Lung microvascular endothelial cell (primary cell): ENCODE measurements around the gene DMRTC2. TPM values are rescaled to one million over a fixed set of nuclear protein-coding genes. Genes with fewer than 3 reads are reported as not detected.

ENCODE experiments used
- DNase-seq, 2 donors: peaks; one replicate each; pipeline versions ENCODE4 v3.0.0 to v3.0.0-alpha.2; 2010; ENCODE audit warnings: low read depth in 2 of 2
- total RNA-seq: library from RNA; depleted of rRNA; stranded (reverse); fragments of >200 nt; gene quantifications from 2 replicates; pipeline ENCODE4 v1.2.1, GENCODE V29; 2014

DMRTC2 gene
- total RNA-seq: not detected in 2 replicates

DNA sequence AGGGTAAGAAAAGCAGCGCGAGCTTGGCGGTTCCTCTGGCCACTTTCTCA lies at the start of gene DMRTC2:
TSS of gene DMRTC2 (plus strand) at position 42 of the 50 bp plus-strand sequence. CDS start 2,387 bp downstream, outside the sequence.
- no peak for DNase-seq

DNA sequence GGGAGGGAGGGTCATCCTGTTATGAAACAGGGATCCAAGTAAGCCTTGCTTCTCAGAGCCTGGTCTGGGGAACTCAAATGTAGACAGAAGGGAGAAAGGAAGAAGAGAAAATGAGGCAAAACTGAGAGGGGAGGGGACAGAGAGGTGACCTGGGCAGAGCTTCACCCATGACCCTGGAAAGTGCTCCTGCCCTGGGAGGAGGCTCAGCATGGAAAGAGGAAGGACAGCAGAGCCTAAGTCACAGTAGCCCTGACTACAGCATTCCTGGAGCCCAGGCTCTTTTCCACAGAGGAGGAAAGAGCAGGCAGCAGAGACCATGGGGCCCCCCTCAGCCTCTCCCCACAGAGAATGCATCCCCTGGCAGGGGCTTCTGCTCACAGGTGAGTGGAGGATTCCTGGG lies 48.5 kb upstream of the DMRTC2 start, which contains the start of gene CEACAM3:
TSS of gene CEACAM3 (plus strand) at position 226 of the 400 bp plus-strand sequence. CDS start at position 317, 91 bp downstream.
- no peak for DNase-seq

DNA sequence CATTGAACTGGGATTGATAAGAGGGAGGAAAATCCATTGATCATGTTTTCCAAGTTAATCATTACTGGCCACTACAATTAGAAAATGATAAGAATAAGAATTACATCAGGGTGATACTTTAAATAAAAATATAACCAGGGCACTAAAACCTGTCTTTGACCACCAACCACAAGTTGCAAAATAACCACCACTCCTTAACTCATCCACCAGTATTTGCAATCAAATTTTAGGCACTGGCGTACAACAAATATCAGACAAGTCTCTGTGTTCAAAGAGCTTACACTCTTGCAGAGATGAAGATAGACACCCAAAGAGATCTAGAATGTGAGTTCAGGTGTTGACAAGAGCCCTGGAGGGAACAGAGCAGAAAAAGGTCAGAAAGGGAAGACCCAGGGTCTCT lies 47.9 kb upstream of the DMRTC2 start:
- no peak for DNase-seq

DNA sequence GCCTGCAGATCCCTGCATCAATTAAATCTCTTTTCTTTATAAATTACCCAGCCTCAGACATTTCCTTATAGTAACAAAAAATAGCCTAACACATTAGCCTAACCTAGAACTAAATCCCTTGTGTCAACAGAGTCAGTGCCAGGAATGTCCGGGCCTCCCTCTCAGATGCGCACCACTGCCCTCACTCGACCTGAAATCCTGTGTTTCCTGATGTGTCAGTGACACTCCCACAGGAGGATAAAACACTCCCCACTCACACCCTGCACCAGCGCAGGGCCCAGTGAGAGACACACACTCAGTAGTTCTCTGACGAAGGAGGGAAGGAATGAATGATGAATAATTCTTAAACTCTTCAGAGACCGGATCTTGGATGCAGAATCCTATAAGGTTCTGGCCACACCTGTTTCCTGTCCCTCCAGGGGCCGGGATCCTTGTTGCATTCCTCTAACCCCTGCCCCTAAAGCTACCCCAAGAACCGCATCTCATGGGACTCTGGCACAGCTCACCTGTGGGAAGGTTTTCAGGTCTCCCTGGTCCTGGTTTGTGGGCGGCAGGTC lies 45.3 kb upstream of the DMRTC2 start:
- DNase-seq: no peak

DNA sequence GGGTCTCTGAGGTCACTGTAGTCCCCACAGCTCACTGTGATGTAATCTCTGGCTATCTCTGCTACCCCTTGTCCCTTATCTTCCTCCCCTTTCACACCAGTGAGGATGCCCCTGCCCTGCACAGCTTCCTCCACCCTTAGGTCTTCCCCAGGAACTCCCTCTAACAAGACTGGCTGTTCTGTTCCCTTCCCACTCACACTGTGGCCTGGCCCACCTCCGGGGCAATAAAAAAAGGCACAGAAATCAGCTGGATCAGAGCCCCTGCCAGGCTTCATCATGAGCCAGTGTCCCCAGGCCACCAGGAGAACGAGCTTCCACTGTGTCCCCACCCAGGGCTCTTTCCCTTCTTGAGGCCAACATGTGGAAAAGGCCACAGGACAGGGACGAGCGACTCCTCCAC lies 43.8 kb upstream of the DMRTC2 start:
- DNase-seq: no peak

DNA sequence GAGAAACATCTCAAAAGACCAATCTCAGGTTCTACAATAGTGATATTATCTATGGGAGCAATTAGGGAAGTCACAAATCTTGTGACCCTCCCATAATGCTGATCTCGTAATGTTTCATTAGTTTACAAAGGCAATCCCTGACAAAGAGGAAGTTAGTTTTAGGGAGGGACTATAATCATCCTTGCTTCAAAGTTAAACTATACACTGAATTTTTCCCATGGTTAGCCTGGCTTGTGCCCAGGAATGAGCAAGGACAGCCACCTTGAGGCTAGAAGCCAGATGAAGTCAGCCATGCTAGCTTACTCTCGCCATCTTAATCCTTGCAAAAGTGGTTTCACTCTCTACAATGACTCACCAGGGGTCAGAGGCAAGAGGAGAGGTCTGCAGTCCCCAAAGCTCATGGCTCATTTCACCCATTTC lies 43.0 kb upstream of the DMRTC2 start:
- DNase-seq: no peak

DNA sequence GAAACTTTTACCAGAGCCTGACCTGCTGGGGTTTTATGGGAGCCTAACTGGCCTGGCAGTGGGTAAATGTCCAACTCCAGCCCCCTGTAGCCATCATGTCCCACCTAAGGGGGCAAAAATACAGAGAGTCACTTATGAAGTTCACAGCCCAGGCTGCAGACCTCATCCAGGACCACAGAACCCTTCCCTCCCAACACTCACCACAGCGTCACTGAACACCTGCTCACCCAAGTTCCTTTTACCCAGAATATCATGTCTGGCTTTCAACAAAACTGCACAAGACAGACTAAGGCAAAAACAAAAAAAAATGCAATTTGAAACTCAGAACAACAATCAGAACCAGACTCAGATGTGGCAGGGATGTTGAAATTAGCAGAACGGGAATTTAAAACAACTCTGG lies 42.1 kb upstream of the DMRTC2 start:
- no peak for DNase-seq

DNA sequence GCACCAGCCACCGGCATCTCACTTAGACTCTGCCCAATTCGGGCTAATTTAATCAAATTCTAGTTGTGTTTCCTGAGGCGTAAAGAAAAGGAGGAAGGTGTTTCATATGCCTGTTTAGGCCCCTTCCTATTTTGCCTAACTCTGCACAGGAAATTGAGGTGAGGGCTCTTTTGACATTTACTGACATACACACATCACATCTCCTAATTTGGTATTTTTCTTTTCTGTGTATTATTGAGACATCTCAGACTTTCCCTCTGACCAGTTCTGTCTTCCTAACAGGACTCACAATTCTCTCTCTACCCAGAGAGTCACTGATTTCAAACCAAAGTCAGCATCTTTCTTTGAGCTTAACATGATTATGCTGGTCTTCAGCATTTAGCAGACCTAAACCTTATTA lies 40.5 kb upstream of the DMRTC2 start:
- no peak for DNase-seq

DNA sequence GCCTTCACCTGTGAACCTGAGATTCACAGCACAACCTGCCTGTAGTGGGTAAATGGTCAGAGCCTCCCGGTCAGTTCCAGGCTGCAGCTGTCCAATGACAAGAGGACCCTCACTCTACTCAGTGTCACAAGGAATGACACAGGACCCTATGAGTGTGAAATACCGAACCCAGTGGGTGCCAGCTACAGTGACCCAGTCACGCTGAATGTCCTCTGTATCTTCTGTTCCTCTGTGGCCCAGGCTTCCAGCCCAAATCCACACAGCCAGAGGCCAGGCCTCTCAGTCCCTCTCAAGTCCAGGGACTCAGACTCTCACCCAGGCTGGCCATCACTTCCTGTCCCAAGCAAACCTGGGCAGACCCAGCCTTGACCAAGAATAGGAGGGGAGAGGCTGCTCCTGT lies 37.7 kb upstream of the DMRTC2 start:
- no peak for DNase-seq

DNA sequence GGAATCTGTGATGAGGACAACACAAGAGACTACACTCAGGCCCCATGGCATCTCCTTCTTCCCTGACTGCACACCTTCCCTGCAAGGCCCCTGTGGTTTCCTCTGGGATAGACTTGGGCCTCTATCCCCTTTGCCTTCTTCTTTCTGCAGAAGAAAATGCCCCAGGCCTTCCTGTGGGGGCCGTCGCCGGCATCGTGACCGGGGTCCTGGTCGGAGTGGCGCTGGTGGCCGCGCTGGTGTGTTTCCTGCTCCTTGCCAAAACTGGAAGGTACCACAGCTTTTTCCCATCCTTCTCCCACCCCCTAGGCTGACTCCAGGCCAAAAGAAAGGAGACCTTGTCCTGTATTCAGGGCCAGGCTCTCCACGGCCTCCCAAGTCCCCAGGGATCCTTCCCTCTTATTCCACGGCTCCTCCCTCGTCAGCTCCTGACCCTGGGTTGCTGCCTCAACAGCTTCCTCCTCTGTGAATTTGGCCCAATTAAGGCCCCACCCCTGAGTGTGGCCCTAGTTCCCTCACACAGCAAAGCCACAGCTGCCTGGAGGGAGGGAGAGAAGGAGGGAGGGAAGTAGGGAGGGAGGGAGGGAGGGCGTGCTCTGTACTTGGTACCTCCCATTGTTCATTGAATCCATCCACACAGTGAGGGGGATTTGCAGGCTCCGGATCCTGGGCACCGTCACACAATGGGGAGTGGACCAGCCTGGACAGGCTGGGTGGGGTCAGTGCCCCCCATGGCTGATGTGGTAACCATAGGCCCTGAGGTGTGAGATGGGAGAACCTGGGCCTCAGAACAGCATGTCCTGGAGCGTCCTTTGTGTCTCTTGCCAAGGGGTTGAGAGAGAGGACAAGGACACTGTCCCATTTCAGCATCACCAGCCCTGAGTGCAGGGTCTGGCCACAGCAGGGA lies 35.9 kb upstream of the DMRTC2 start:
- DNase-seq: no peak

DNA sequence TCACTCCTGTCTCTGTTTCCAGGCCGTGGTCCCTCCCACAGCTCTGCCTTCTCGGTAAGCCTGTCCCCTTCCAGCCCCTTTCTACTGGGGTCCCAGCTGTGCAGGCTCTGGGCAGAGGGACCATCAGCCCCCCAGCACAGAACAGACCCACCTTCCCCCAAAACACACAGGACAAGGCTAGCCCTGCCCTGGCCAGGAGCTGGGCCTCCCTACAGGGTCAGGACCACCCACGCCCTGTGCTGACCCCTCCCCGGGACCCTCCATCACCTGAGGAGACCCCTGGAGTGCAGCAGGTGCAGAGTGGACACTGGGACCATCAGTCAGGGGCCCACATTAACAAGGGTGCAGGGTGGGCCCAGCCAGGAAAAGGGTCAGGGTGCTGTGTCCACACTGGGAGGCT lies 34.5 kb upstream of the DMRTC2 start:
- DNase-seq: no peak

DNA sequence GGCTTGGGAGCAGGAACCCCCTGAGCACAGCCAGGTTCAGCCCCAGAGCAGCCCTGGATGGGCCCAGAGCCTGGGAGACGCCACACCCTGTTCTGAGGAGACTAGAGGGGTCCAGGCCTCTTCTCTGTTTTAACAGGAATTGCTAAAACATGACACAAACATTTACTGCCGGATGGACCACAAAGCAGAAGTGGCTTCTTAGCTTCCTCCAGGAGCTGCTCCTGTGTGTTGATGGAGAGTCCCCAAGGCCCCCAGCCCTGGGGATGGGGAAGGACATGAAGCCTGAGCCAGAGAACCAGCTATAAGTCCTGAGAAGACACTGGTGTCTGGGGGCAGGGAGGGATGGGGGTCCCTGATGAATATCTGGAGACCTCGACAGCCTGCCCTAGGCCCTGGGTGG lies 33.8 kb upstream of the DMRTC2 start:
- no peak for DNase-seq

DNA sequence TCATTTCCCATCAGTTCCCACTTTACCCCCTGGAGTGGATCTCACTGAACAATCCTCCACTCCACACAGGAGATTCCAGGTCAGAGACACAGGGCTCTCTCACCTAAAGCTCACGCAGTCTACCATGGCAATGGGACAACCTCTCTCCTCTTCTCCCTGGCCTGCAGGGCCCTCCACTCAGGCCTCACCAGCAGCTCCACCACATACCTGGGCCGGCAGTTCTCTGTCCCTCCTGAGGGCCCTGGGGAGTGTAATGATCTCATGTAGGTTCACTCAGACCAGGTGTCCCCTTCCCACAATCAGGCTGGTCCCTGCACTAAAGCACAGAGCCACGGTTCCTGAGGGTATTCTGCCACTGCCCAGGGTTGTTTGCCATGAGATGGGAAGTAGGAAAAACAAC lies 32.9 kb upstream of the DMRTC2 start:
- no peak for DNase-seq

DNA sequence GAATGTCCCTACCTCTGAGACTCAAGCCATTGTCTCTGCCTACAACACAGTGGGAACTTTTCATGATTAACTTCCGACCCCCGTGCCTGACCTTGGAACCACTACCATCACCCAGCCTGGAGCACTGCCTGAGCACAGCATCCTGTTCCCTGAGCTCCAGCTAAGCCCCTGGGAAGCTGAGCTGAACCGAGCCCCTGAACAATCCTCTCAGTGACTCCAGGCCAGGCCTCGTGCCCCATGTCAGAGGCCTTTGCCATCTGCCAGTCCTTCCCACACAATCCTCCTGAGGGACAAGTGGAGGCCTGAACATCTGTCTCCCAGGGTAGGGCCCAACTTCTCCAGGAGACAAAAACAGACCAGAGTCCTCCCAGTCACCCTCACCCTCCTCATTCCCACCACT lies 30.9 kb upstream of the DMRTC2 start:
- no peak for DNase-seq

DNA sequence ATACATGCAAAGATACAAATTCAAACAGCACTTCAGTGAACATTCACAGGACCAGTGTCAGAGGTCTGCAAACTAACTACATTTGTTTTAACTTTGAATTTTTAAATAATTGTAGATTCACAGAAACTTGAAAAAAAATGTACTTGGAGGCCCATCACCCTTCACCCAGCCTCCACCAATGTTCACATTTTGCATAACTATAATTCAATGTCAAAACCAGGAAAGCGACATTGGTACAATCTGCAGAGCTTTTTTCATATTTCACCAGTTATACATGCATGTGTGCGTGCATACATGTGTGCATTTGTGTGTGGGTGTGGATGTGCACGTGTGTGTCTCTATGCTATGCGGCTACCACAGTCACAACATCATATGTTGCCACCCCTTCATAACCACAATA lies 29.5 kb upstream of the DMRTC2 start:
- DNase-seq: no peak

DNA sequence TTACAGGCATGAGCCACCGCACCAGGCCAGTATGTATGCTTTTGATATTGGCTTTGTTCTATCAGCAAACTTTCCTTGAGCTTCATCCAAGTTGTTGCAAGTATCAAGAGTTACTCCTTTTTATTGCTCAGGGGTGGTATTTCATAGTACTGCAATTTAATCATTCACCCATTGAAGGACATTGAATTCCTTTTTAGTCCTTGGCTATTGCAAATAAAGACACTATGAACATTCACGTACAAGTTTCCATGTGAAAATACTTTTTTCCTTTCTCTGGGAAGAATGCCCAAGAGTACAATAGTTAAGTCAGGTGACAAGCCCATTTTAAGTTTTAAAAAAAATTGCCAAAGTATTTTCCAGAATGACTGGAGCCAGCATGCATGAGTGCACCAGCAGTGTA lies 28.1 kb upstream of the DMRTC2 start:
- peak in 1 of 2 donors; percentile 63 for DNase-seq

DNA sequence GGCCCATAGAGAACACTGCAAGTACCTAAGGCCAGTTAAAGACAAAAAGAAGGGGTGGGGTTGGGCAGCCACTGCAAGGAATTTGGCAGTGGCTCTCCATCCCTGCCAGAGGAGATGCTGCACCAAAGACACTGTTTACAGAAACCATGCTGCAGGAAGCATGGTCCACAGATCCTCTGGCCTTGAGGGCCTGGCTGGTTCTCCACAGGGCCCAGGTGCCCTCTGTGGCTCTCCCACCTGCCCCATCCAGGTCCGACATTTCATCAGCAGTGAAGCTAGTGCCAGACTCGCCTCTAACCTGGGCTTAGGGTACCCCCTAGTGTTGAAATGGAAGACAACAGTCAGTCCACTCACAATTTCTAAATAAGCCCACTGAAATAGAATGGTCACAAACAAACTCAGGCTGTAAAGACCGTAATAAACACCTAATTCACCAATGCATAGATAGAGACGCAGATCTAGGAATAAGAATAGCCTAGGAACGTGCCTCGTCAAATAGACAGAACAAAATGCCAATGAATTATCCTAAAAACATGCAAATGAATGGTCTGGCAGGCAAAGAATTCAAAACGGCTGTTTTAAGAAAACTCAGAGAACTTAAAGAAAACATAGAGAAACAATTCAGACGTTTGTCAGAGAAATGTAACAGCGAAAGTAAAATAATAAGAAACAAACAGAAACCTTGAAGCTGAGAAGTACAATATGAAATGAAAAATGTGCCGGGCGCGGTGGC lies 23.7 kb upstream of the DMRTC2 start:
- DNase-seq: peak; percentile 52 to 76

DNA sequence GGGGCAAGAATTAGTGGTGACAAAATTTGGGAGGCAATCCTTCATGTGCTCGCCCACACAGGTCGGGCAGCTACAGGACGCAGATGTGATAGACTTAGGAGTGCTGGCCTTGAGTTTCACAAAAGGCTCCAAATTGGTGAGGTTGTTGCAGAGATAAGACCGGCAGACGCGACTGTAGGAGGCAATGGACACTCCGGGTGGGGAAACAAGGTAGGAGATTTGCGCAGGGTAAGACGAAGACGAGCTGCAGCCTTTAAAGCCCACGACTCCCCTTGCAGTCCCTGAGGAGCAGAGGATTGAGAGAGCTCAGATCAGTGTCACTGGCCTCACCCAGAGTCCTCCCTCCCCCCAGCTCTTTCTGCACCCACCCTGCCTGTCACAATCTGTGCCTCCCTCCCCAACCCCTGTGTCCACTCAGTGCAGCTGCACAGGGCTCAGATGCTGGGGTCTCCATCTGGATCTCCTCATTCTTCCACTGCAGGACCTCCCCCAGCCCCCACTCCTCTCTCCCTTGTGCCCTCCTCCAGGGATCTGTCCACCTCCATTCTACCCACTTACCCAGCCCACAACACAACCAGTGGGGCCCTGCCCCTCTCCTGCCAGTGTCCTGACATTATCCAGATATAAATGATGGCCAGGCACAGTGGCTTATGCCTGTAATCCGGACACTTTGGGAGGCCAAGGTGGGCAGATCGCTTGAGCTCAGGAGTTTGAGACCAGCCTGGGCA lies 6.7 kb upstream of the DMRTC2 start:
- DNase-seq: no peak

DNA sequence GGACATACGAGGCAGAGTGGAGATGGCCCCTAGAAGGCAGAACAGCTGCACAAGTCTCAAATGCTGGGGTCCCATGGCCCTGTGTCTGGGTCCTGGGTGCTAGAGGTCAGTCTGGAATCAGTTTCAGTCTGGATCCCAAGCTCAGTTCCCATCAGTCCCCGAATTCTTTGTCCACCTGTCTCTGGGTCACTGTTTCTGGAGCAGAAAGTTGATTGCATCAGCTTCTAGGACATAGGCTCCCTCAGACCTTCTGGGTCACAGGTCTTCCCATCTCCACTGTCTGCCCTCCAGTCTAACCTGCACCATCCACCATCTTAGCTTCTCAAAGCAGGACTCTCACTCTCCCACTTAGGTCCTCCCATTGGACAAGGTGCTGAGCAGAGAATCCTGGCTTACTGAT lies 5.6 kb upstream of the DMRTC2 start:
- DNase-seq: no peak

DNA sequence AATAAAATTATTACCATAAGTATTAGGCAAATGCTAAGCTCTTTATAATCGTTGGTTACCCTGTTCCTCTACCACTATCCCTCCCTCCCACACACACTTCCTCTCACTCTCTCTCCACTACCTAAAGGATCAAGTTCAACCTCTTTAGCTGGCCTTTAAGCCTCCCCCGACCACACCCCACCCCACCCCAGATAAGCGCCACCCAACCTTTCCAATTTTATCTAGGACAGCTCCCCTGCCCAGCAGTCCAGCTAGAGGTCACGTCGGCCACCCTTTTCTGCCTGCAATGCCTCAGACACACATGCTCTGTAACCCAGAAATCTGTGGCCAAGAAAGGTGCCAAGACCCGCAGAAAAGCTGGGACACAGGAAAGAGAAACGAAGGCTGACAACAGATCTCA lies 1.5 kb upstream of the DMRTC2 start:
- no peak for DNase-seq

DNA sequence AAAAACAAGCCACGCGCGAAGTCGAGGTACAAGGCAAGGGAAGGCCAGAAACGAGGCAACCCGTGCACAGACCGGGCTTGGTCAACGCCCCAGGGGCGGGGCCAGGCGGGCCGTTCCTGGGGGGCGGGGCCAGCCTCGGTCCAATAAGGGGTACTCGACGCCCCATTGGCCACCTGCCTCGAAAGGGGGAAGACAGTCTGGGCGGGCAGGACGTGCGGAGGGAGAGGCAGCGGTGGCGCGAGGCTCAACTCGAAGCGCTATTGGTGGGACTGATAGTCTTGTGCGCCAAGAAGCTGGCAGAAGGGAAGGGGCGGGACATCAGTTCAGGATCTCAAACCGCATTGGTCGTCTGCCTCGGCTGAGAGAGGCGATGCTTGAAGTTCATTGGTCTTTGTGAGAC lies 241 bp upstream of the DMRTC2 start, which contains the start of gene LYPD4:
TSS of gene LYPD4 (minus strand) at position 83 of the 400 bp plus-strand sequence. CDS start 5,398 bp downstream, outside the sequence.
- no peak for DNase-seq

DNA sequence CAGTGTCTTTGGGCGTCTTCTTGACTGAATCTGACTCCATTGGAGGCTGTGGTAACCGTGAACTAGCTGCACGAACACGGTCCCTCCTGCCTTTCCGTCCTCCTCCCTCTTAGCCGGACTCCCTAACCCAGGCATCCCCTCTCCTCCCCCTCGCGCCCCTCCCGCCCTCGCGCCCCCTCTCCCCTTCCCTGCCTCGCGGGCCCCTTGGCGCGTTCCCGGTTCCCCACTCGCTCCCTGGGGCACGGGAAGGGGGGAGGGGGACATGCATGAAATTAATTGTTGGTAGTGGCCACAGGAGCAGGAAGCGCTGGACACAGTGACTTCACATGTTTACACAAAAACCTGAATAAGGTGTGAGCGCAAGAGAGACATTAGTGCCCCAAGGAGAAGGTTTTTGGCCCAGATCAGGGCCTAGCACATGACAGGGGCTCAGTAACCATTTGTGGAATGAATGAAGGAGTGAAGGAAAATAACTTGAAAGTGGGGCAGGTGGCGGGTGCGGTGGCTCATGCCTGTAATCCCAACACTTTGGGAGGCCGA lies 279 bp downstream of the DMRTC2 start:
- DNase-seq: no peak
